Measurements from ENCODE around the gene HNRNPA1. TPM values are rescaled to one million over a fixed set of nuclear protein-coding genes. Genes with fewer than 3 reads are reported as not detected.

HNRNPA1 gene
- total and polyA plus RNA-seq, 11 donors: 129 to 735 (median 396) TPM

GRCh38 chr12:54328595-54329337 lies 48.2 kb downstream of the HNRNPA1 start:
- peaks cover 0 to 66% (median 39%) of the 10 kb centered on the region in 12 donors for H3K4me1 ChIP-seq
- no peaks in the 10 kb centered on the region for H3K9me3 ChIP-seq
- H3K27me3 ChIP-seq: no peaks in the 10 kb centered on the region
- WGBS, 4 donors: 73 to 84% (median 77%) methylated on average over 6 of the region's 6 CpGs
- peak overlapping the region in 1 of 12 donors; percentile 10 for H3K4me3 ChIP-seq
- peak overlapping the region in 1 of 12 donors; percentile 47 for H3K27ac ChIP-seq
- ATAC-seq: no peak
- H3K36me3 ChIP-seq: peaks cover 0 to 22% (median 8%) of the 10 kb centered on the region in 9 donors
- intact Hi-C loops (cut with DNase I): loop anchor here in 4 of 10 donors (5.0 to 10.0 kb wide), 3 partner anchors 39 to 81 kb away; no protein-coding TSS in a partner anchor
- TF ChIP-seq POLR2A (IDR thresholded peaks at IDR 0.05): no peak
- TF ChIP-seq CTCF (IDR thresholded peaks at IDR 0.05): no peak
- DNase-seq: no peak

GRCh38 chr12:54329759-54330158 lies 49.2 kb downstream of the HNRNPA1 start:
- ATAC-seq (no peak), DNase-seq (no peak)
- intact Hi-C loops (cut with DNase I): loop anchor here in 4 of 10 donors (5.0 to 10.0 kb wide), 3 partner anchors 38 to 82 kb away; no protein-coding TSS in a partner anchor
- Histone ChIP-seq H3K9me3 (no peaks in the 10 kb centered on the region), H3K27ac (no peak overlapping the region), H3K27me3 (no peaks in the 10 kb centered on the region), H3K36me3 (peaks cover 0 to 22% (median 8%) of the 10 kb centered on the region in 9 donors), H3K4me3 (no peak overlapping the region), H3K4me1 (peaks cover 0 to 62% (median 39%) of the 10 kb centered on the region in 12 donors)
- WGBS, 4 donors: 62 to 69% (median 66%) methylated on average over 5 of the region's 5 CpGs
- TF ChIP-seq POLR2A (IDR thresholded peaks at IDR 0.05) (no peak), CTCF (IDR thresholded peaks at IDR 0.05) (no peak)

GRCh38 chr12:54330442-54330841 lies 49.9 kb downstream of the HNRNPA1 start:
- no peak for TF ChIP-seq POLR2A (IDR thresholded peaks at IDR 0.05)
- TF ChIP-seq CTCF (IDR thresholded peaks at IDR 0.05): no peak
- Histone ChIP-seq H3K27ac (no peak overlapping the region), H3K4me3 (no peak overlapping the region), H3K27me3 (no peaks in the 10 kb centered on the region), H3K4me1 (peaks cover 0 to 62% (median 39%) of the 10 kb centered on the region in 12 donors), H3K9me3 (no peaks in the 10 kb centered on the region), H3K36me3 (peaks cover 0 to 22% (median 8%) of the 10 kb centered on the region in 9 donors)
- ATAC-seq (no peak), DNase-seq (no peak)
- intact Hi-C loops (cut with DNase I): no loop called here
- 68 to 79% (median 75%) methylated on average over 3 of the region's 3 CpGs for WGBS, 4 donors

- Histone ChIP-seq H3K27me3 (no peaks in the 10 kb centered on the region), H3K4me3 (no peak overlapping the region), H3K36me3 (peaks cover 0 to 22% (median 8%) of the 10 kb centered on the region in 9 donors), H3K9me3 (no peaks in the 10 kb centered on the region), H3K27ac (no peak overlapping the region), H3K4me1 (peaks cover 0 to 58% (median 31%) of the 10 kb centered on the region in 12 donors)
- WGBS, 4 donors: 76 to 85% (median 81%) methylated on average over 5 of the region's 5 CpGs
- no peak for TF ChIP-seq CTCF (IDR thresholded peaks at IDR 0.05)
- TF ChIP-seq POLR2A (IDR thresholded peaks at IDR 0.05): no peak
- DNase-seq: no peak
- intact Hi-C loops (cut with DNase I): no loop called here
- ATAC-seq: no peak
Observed at GRCh38 chr12:54331461-54331860, 50.9 kb downstream of the HNRNPA1 start.
